Mesenchymal stem cell (in vitro differentiated cells and primary cell): ENCODE data around the gene ZPR1.

Experiments
- DNase-seq: peaks from one replicate; pipeline ENCODE4 v3.0.0-alpha.2; 2013
- H2AFZ ChIP-seq: one replicate; pipeline ENCODE4 v1.6.1; 2013; ENCODE audit warnings: low read depth, mild to moderate bottlenecking, control low read depth, inconsistent platforms, low read length, moderate library complexity
- H2AK5ac ChIP-seq: 2 replicates; pipeline ENCODE4 v1.6.1; 2013; ENCODE audit warnings: low read length, moderate library complexity, mild to moderate bottlenecking, inconsistent platforms; ENCODE audit not compliant: severe bottlenecking
- H2BK120ac ChIP-seq: one replicate; pipeline ENCODE4 v1.6.1; 2013; ENCODE audit warnings: low read depth, mild to moderate bottlenecking, inconsistent platforms, low read length, moderate library complexity
- H2BK12ac ChIP-seq, 2 experiments: one replicate each; pipeline ENCODE4 v1.6.1; 2013; ENCODE audit warnings: inconsistent platforms in 2 of 2, low read length in 2 of 2, mild to moderate bottlenecking in 2 of 2, moderate library complexity in 2 of 2, control low read depth in 1 of 2
- H2BK15ac ChIP-seq: one replicate; pipeline ENCODE4 v1.6.1; 2013; ENCODE audit warnings: mild to moderate bottlenecking, low read depth, inconsistent platforms; ENCODE audit not compliant: poor library complexity, severe bottlenecking
- H2BK5ac ChIP-seq: 2 replicates; pipeline ENCODE4 v1.6.1; 2013; ENCODE audit warnings: low read depth, mild to moderate bottlenecking, low read length, control low read depth, inconsistent platforms; ENCODE audit not compliant: poor library complexity, severe bottlenecking
- H3K14ac ChIP-seq, 2 experiments: one replicate each; pipeline ENCODE4 v1.6.1; 2013; ENCODE audit warnings: inconsistent platforms in 2 of 2, low read length in 2 of 2, control low read depth in 1 of 2, mild to moderate bottlenecking in 1 of 2, moderate library complexity in 1 of 2
- H3K18ac ChIP-seq, 2 experiments: one replicate each; pipeline ENCODE4 v1.6.1; 2013; ENCODE audit warnings: inconsistent platforms in 2 of 2, low read length in 2 of 2, control low read depth in 1 of 2, low read depth in 1 of 2, mild to moderate bottlenecking in 1 of 2
- H3K23ac ChIP-seq, 2 experiments: one replicate each; pipeline ENCODE4 v1.6.1; 2013; ENCODE audit warnings: inconsistent platforms in 2 of 2, low read length in 2 of 2, mild to moderate bottlenecking in 2 of 2, moderate library complexity in 2 of 2, control low read depth in 1 of 2
- H3K27ac ChIP-seq: 2 replicates; pipeline ENCODE4 v1.5.1; 2013; ENCODE audit warnings: mild to moderate bottlenecking, moderate library complexity, low read length, control low read depth, inconsistent platforms; ENCODE audit not compliant: poor library complexity, severe bottlenecking
- H3K27me3 ChIP-seq, 2 experiments: 2 replicates each; pipeline versions ENCODE4 v1.6.1 to v1.7.0; 2013; ENCODE audit warnings: low read length in 2 of 2, mild to moderate bottlenecking in 2 of 2, moderate library complexity in 2 of 2, control low read depth in 1 of 2, inconsistent platforms in 1 of 2; ENCODE audit not compliant: control insufficient read depth in 1 of 2, insufficient read depth in 1 of 2
- H3K36me3 ChIP-seq, 2 experiments: 2 replicates each; pipeline versions ENCODE4 v1.6.1 to v1.7.0; 2013; ENCODE audit warnings: low read length in 2 of 2, control low read depth in 1 of 2, inconsistent platforms in 1 of 2, low read depth in 1 of 2, mild to moderate bottlenecking in 1 of 2; ENCODE audit not compliant: insufficient read depth in 2 of 2, control insufficient read depth in 1 of 2
- H3K4ac ChIP-seq, 2 experiments: one replicate each; pipeline ENCODE4 v1.6.1; 2013; ENCODE audit warnings: inconsistent platforms in 2 of 2, low read length in 2 of 2, mild to moderate bottlenecking in 2 of 2, moderate library complexity in 2 of 2, control low read depth in 1 of 2, low read depth in 1 of 2
- H3K4me1 ChIP-seq: 2 replicates; pipeline ENCODE4 v1.6.1; 2013; ENCODE audit warnings: low read depth, low read length, control low read depth; ENCODE audit not compliant: control insufficient read depth, insufficient read depth
- H3K4me2 ChIP-seq: 2 replicates; pipeline ENCODE4 v1.6.1; 2013; ENCODE audit warnings: low read length, mild to moderate bottlenecking, inconsistent platforms; ENCODE audit not compliant: poor library complexity, severe bottlenecking
- H3K4me3 ChIP-seq, 2 experiments: 2 replicates each; pipeline versions ENCODE4 v1.5.1 to v1.7.0; 2013; ENCODE audit warnings: low read length in 2 of 2, mild to moderate bottlenecking in 2 of 2, control low read depth in 1 of 2, low read depth in 1 of 2; ENCODE audit not compliant: insufficient read depth in 1 of 2
- H3K79me1 ChIP-seq: replicated peaks from 2 replicates; pipeline ENCODE4 v1.6.1; 2013; ENCODE audit warnings: mild to moderate bottlenecking, control low read depth, low read length, inconsistent platforms; ENCODE audit not compliant: poor library complexity, severe bottlenecking
- H3K9ac ChIP-seq: 2 replicates; pipeline ENCODE4 v1.7.0; 2013; ENCODE audit warnings: mild to moderate bottlenecking, low read length, moderate library complexity
- H3K9me3 ChIP-seq: 2 replicates; pipeline ENCODE4 v1.7.0; 2013; ENCODE audit warnings: mild to moderate bottlenecking, low read length; ENCODE audit not compliant: control insufficient read depth
- H4K8ac ChIP-seq: one replicate; pipeline ENCODE4 v1.6.1; 2013; ENCODE audit warnings: inconsistent platforms, mild to moderate bottlenecking, low read length, moderate library complexity
- H4K91ac ChIP-seq: one replicate; pipeline ENCODE4 v1.6.1; 2013; ENCODE audit warnings: mild to moderate bottlenecking, low read length, inconsistent platforms
- WGBS: methylation state at CpG from one replicate; pipeline ENCODE4 v1.1.7; 2013; ENCODE audit warnings: mixed read lengths; 5-methylcytosine and 5-hydroxymethylcytosine counted together

The ZPR1 gene

GRCh38 chr11:116730241-116730561 is 57.6 kb downstream of the ZPR1 start:
- Histone ChIP-seq H3K36me3 (no peaks in the 10 kb centered on the region), H2BK120ac (no peak overlapping the region), H3K23ac (no peak overlapping the region), H3K27ac (no peak overlapping the region), H3K4me3 (no peak overlapping the region), H3K4me1 (peaks cover 21% of the 10 kb centered on the region), H3K18ac (no peak overlapping the region), H3K4ac (no peak overlapping the region), H3K9me3 (no peaks in the 10 kb centered on the region), H4K8ac (no peak overlapping the region), H3K79me1 (no peaks in the 10 kb centered on the region), H2BK5ac (no peak overlapping the region), H3K27me3 (peaks cover 32 to 54% of the 10 kb centered on the region in 2 experiments), H2BK12ac (no peak overlapping the region), H2AFZ (no peak overlapping the region), H2AK5ac (no peak overlapping the region), H2BK15ac (no peak overlapping the region), H3K9ac (peak overlapping the region; percentile 7), H4K91ac (no peak overlapping the region), H3K4me2 (no peak overlapping the region), H3K14ac (no peak overlapping the region)
- WGBS: 94% methylated on average over 10 of the region's 10 CpGs
- DNase-seq: no peak

GRCh38 chr11:116729501-116730240 is 58.2 kb downstream of the ZPR1 start:
- no peak for DNase-seq
- Histone ChIP-seq H3K4me2 (no peak overlapping the region), H3K23ac (no peak overlapping the region), H3K36me3 (no peaks in the 10 kb centered on the region), H3K18ac (no peak overlapping the region), H2AK5ac (no peak overlapping the region), H2BK15ac (no peak overlapping the region), H4K8ac (no peak overlapping the region), H3K9me3 (no peaks in the 10 kb centered on the region), H2BK5ac (no peak overlapping the region), H3K4me3 (no peak overlapping the region), H2BK12ac (no peak overlapping the region), H3K14ac (peak overlapping the region in 1 of 2 experiments; percentile 3), H3K9ac (no peak overlapping the region), H3K4ac (no peak overlapping the region), H3K4me1 (peaks cover 21% of the 10 kb centered on the region), H3K27ac (no peak overlapping the region), H4K91ac (no peak overlapping the region), H3K79me1 (no peaks in the 10 kb centered on the region), H3K27me3 (peaks cover 32 to 54% of the 10 kb centered on the region in 2 experiments), H2AFZ (no peak overlapping the region), H2BK120ac (no peak overlapping the region)
- WGBS: 88% methylated on average over 8 of the region's 8 CpGs

DNA sequence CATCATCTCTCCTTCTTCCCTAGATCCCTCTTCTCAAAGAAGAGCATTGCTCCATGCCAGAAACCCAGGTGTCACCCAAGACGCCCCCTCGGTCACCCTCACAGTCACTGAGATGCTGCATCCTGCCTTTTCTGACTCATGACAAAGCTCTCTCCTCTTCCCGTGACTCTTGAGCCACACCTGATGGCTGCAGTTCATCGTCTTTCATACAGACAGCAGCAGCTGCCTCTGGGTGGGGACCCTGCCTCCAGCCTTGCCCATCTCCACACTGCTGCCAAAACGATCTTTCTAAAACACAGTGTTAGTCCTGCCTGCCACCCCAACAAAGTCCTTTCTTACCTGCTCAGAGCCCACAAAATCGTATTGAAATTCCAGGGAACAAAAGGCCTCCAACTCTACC is 59.8 kb downstream of the ZPR1 start:
- WGBS: 69% methylated on average over 6 of the region's 6 CpGs
- no peak overlapping the region for H2BK15ac ChIP-seq
- no peak overlapping the region for H3K18ac ChIP-seq
- no peak for DNase-seq
- H3K27ac ChIP-seq: no peak overlapping the region
- no peak overlapping the region for H3K23ac ChIP-seq
- no peak overlapping the region for H3K4me3 ChIP-seq
- no peak overlapping the region for H2BK5ac ChIP-seq
- H3K27me3 ChIP-seq: peaks cover 32 to 55% of the 10 kb centered on the region in 2 experiments
- no peak overlapping the region for H3K4me2 ChIP-seq
- no peak overlapping the region for H2BK12ac ChIP-seq
- H2AK5ac ChIP-seq: no peak overlapping the region
- H3K14ac ChIP-seq: no peak overlapping the region
- H4K8ac ChIP-seq: no peak overlapping the region
- no peak overlapping the region for H3K9ac ChIP-seq
- H2BK120ac ChIP-seq: no peak overlapping the region
- H3K9me3 ChIP-seq: no peaks in the 10 kb centered on the region
- no peak overlapping the region for H3K4ac ChIP-seq
- no peak overlapping the region for H2AFZ ChIP-seq
- H3K4me1 ChIP-seq: peaks cover 21% of the 10 kb centered on the region
- H3K36me3 ChIP-seq: no peaks in the 10 kb centered on the region
- no peaks in the 10 kb centered on the region for H3K79me1 ChIP-seq
- H4K91ac ChIP-seq: no peak overlapping the region

DNA sequence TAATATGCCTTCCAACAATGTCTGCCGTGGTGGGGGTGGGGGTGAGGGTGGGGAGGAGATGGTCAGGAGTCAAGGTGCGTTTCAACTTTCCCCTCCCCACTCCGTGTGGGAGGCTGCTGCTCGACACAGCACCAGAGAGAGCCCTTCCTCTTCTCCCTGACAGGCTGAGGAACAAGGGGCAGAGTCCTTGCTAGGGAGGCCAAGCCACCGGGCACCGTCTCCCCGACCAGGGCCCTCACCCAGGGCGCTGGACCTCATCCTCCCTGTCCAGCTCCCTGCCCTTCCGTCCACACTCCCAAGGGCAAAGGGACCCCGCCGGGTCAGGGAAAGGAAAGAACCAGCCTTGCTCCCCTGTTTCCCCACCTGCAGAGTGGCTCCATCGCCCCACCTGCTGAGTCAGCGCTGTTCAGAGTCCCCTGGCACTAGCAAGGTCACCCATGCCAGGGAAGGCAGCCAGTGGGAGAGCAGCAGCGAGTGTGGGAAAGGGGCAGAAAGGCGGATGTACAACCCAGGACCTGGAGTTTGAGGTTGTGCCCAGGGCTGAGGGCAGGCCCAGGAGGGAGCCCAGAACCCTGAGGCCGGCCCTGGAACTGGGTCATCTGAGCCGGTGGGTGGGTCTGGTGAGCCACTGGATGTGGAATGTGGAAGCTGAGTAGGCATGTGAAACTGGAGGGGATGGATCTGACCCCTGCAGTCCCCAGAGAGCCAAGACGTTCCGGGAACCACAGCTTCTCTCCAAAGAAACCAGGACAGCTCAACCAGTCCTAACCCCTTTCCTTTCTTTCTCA is 62.2 kb downstream of the ZPR1 start:
- H4K8ac ChIP-seq: no peak overlapping the region
- H3K4me1 ChIP-seq: peaks cover 15% of the 10 kb centered on the region
- no peak overlapping the region for H2AK5ac ChIP-seq
- H2BK15ac ChIP-seq: no peak overlapping the region
- H3K36me3 ChIP-seq: no peaks in the 10 kb centered on the region
- no peak overlapping the region for H3K4me2 ChIP-seq
- H3K27me3 ChIP-seq: peaks cover 23 to 49% of the 10 kb centered on the region in 2 experiments
- WGBS: 88% methylated on average over 15 of the region's 19 CpGs
- peak overlapping the region in 1 of 2 experiments; percentile 5 for H3K14ac ChIP-seq
- H3K4me3 ChIP-seq: no peak overlapping the region
- peak overlapping the region in 1 of 2 experiments; percentile 0 for H2BK12ac ChIP-seq
- no peaks in the 10 kb centered on the region for H3K79me1 ChIP-seq
- peak overlapping the region; percentile 29 for H4K91ac ChIP-seq
- H3K9ac ChIP-seq: peak overlapping the region; percentile 38
- no peaks in the 10 kb centered on the region for H3K9me3 ChIP-seq
- H3K23ac ChIP-seq: no peak overlapping the region
- H2AFZ ChIP-seq: no peak overlapping the region
- no peak overlapping the region for H3K27ac ChIP-seq
- peak overlapping the region in 1 of 2 experiments; percentile 40 for H3K18ac ChIP-seq
- no peak overlapping the region for H3K4ac ChIP-seq
- H2BK120ac ChIP-seq: no peak overlapping the region
- DNase-seq: peak; percentile 55
- no peak overlapping the region for H2BK5ac ChIP-seq
